Caco-2 (cell line): Measurements from ENCODE around the gene LMBR1L. TPM values are rescaled to one million over a fixed set of nuclear protein-coding genes. Genes with fewer than 3 reads are reported as not detected.
"Not testable (repeated sequence)": the region's sequence is repeated elsewhere in the genome, so short reads cannot be mapped to it uniquely, and the experiment has no call there.

Experiments
- BruUV-seq: library from RNA; stranded (reverse); fragments of 400-500 nt; replicated peaks from 2 replicates; lab custom pipeline; 2021; lab: Mats Ljungman, UMichigan
- CTCF ChIA-PET: fragments of 300-600 bp; sonication (Branson Sonifier 250); formaldehyde crosslinking; loops from one replicate; lab custom pipeline; 2022; ENCODE audit warnings: antibody characterized with exemption; lab: Charles Lee
- POLR2A ChIA-PET: fragments of 300-600 bp; sonication (Branson Sonifier 250); formaldehyde crosslinking; loops from one replicate; lab custom pipeline; 2022; ENCODE audit warnings: antibody characterized with exemption; lab: Charles Lee
- DNase-seq, 2 experiments: peaks; one replicate each; pipeline versions ENCODE4 v3.0.0 to v3.0.0-alpha.2; 2020 to 2022
- H3K27me3 ChIP-seq: replicated peaks from 2 replicates; pipeline ENCODE4 v1.6.0; 2011; ENCODE audit warnings: low read length; ENCODE audit not compliant: control insufficient read depth, insufficient read depth
- H3K36me3 ChIP-seq: 2 replicates; pipeline ENCODE4 v1.5.1; 2011; ENCODE audit warnings: low read length; ENCODE audit not compliant: control insufficient read depth, insufficient read depth
- H3K4me1 ChIP-seq: fragments of 250-450 bp; sonication (Bioruptor Pico); 2 replicates; pipeline ENCODE4 v1.5.1; 2020; ENCODE audit warnings: mild to moderate bottlenecking
- H3K4me3 ChIP-seq: 2 replicates; pipeline ENCODE4 v1.5.1; 2011; ENCODE audit warnings: low read depth, mild to moderate bottlenecking, control low read depth, low read length
- H3K9me3 ChIP-seq: fragments of 250-450 bp; sonication (Bioruptor Pico); 2 replicates; pipeline ENCODE4 v1.5.1; 2020; ENCODE audit warnings: mild to moderate bottlenecking, moderate library complexity
- H3K27ac Mint-ChIP-seq: one replicate; pipeline ENCODE4 v1.8.0; 2022; ENCODE audit warnings: mixed read lengths; ENCODE audit not compliant: unreplicated experiment
- H3K27me3 Mint-ChIP-seq: one replicate; pipeline ENCODE4 v1.8.0; 2022; ENCODE audit warnings: mixed read lengths; ENCODE audit not compliant: insufficient read depth, unreplicated experiment
- H3K36me3 Mint-ChIP-seq: one replicate; pipeline ENCODE4 v1.8.0; 2022; ENCODE audit warnings: mild to moderate bottlenecking, mixed read lengths; ENCODE audit not compliant: insufficient read depth, unreplicated experiment
- H3K4me1 Mint-ChIP-seq: one replicate; pipeline ENCODE4 v1.8.0; 2022; ENCODE audit warnings: low read depth, mixed read lengths; ENCODE audit not compliant: unreplicated experiment
- H3K4me3 Mint-ChIP-seq: one replicate; pipeline ENCODE4 v1.8.0; 2022; ENCODE audit warnings: mild to moderate bottlenecking, moderate library complexity, mixed read lengths; ENCODE audit not compliant: unreplicated experiment
- H3K9me3 Mint-ChIP-seq: one replicate; pipeline ENCODE4 v1.8.0; 2022; ENCODE audit warnings: mixed read lengths; ENCODE audit not compliant: unreplicated experiment
- intact Hi-C: fragments of 100-400 bp; cut with micrococcal nuclease; formaldehyde crosslinking; loops from one replicate; pipeline ENCODE4 v1.10.0; 2022; ENCODE audit not compliant: unreplicated experiment
- total RNA-seq: library from RNA; stranded (reverse); gene quantifications from 2 replicates; pipeline ENCODE4 v1.2.3, GENCODE V29; 2022
- TF ChIP-seq, protein P1 (sequence below), 2 experiments: fragments of 200-600 bp in 1 of 2; IDR thresholded peaks; 1 replicate in 1 of 2; 2 replicates in 1 of 2; pipeline versions ENCODE4 v1.5.1 to v1.8.0; 2011 to 2022; ENCODE audit warnings: antibody characterized with exemption in 1 of 2, control low read depth in 1 of 2, inconsistent platforms in 1 of 2, low read depth in 1 of 2, low read length in 1 of 2, mild to moderate bottlenecking in 1 of 2, moderate library complexity in 1 of 2; ENCODE audit not compliant: insufficient read depth in 1 of 2, severe bottlenecking in 1 of 2, unreplicated experiment in 1 of 2

Gene LMBR1L
- total RNA-seq, 1 experiment from 2014 or later = 43.1 TPM

DNA sequence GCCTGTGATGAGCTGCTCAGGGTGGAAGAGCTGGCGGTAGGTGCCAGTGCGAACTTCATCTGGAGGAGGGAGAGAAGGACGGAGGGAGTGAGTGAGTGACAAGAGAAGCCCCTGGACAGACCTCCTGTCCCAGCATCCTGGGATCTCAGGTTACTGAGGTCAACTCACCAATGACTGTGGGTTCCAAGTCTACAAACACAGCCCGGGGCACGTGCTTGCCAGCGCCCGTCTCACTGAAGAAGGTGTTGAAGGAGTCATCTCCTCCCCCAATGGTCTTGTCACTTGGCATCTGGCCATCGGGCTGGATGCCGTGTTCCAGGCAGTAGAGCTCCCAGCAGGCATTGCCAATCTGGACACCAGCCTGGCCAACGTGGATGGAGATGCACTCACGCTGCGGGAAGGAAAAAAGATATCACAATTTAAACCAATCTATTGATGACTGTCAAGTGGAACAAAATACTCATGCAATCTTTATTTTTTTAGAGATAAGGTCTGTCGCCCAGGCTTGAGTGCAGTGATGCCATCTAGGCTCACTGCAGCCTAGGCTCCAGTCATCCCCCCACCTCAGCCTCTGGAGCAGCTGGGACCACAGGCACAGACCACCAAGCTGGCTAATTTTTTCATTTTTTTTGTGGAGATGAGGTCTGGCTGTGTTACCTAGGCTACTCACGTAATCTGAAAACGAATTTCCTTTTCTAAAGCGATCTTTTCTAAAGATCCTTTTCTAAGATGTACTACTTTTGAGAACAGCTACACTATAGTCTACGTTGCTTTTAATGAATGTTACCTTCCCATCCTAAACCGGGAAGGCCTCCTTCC lies 18.9 kb upstream of the LMBR1L start:
- H3K4me1 ChIP-seq = peaks cover 8% of the 10 kb centered on the region
- peak overlapping the region; percentile 88 for H3K4me3 ChIP-seq
- ChIA-PET POLR2A (interaction anchor here (1.1 to 3.4 kb wide), 5 partner anchors 8 to 60 kb away, joined by 6 to 24 read pairs (median 8); partner anchors contain the start of genes LMBR1L, RHEBL1 and TUBA1A), CTCF (interaction anchor here (0.6 to 4.1 kb wide), 8 partner anchors 8 to 82 kb away, joined by 3 to 43 read pairs (median 8); partner anchors contain the start of gene LMBR1L)
- Mint-ChIP-seq H3K9me3 (no peaks in the 10 kb centered on the region), H3K27ac (peak overlapping the region; percentile 99), H3K4me3 (peak overlapping the region; percentile 74), H3K4me1 (peaks cover 10% of the 10 kb centered on the region), H3K27me3 (no peaks in the 10 kb centered on the region), H3K36me3 (peaks cover 60% of the 10 kb centered on the region)
- TF ChIP-seq, protein P1, sequence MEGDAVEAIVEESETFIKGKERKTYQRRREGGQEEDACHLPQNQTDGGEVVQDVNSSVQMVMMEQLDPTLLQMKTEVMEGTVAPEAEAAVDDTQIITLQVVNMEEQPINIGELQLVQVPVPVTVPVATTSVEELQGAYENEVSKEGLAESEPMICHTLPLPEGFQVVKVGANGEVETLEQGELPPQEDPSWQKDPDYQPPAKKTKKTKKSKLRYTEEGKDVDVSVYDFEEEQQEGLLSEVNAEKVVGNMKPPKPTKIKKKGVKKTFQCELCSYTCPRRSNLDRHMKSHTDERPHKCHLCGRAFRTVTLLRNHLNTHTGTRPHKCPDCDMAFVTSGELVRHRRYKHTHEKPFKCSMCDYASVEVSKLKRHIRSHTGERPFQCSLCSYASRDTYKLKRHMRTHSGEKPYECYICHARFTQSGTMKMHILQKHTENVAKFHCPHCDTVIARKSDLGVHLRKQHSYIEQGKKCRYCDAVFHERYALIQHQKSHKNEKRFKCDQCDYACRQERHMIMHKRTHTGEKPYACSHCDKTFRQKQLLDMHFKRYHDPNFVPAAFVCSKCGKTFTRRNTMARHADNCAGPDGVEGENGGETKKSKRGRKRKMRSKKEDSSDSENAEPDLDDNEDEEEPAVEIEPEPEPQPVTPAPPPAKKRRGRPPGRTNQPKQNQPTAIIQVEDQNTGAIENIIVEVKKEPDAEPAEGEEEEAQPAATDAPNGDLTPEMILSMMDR (IDR thresholded peaks at IDR 0.05; ENCODE audit: insufficient read depth in 1 of 2, low read depth in 1 of 2, low read length in 1 of 2, severe bottlenecking in 1 of 2, unreplicated experiment in 1 of 2) = no peak
- no peak for DNase-seq
- BruUV-seq = no TSS peak
- H3K36me3 ChIP-seq = peaks cover 3% of the 10 kb centered on the region; the same call in 1 of the 2 replicates
- no peaks in the 10 kb centered on the region for H3K9me3 ChIP-seq
- intact Hi-C loops = loop anchor here (1.0 kb wide), 2 partner anchors 19 to 60 kb away; partner anchors contain the start of genes LMBR1L and RHEBL1
- no peaks in the 10 kb centered on the region for H3K27me3 ChIP-seq

DNA sequence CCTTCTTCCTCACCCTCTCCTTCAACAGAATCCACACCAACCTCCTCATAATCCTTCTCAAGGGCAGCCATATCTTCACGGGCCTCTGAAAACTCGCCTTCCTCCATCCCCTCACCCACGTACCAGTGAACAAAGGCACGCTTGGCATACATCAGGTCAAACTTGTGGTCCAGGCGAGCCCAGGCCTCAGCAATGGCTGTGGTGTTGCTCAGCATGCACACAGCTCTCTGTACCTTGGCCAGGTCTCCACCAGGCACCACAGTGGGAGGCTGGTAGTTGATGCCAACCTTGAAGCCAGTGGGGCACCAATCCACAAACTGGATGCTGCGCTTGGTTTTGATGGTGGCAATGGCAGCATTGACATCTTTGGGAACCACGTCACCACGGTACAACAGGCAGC lies 17.3 kb upstream of the LMBR1L start:
- peak overlapping the region; percentile 27 for H3K4me3 Mint-ChIP-seq
- H3K27me3 Mint-ChIP-seq, H3K27me3 ChIP-seq, DNase-seq, H3K4me1 Mint-ChIP-seq, H3K9me3 Mint-ChIP-seq, intact Hi-C loops, H3K27ac Mint-ChIP-seq, H3K4me3 ChIP-seq, POLR2A ChIA-PET, H3K36me3 ChIP-seq, H3K9me3 ChIP-seq, H3K4me1 ChIP-seq: not testable (repeated sequence)
- CTCF ChIA-PET = interaction anchor here (1.2 kb wide), 1 partner anchor 58 kb away, joined by 3 read pairs; the partner anchor contains the start of gene RHEBL1
- TSS peak; percentile 39 for BruUV-seq
- peaks cover 63% of the 10 kb centered on the region for H3K36me3 Mint-ChIP-seq

DNA sequence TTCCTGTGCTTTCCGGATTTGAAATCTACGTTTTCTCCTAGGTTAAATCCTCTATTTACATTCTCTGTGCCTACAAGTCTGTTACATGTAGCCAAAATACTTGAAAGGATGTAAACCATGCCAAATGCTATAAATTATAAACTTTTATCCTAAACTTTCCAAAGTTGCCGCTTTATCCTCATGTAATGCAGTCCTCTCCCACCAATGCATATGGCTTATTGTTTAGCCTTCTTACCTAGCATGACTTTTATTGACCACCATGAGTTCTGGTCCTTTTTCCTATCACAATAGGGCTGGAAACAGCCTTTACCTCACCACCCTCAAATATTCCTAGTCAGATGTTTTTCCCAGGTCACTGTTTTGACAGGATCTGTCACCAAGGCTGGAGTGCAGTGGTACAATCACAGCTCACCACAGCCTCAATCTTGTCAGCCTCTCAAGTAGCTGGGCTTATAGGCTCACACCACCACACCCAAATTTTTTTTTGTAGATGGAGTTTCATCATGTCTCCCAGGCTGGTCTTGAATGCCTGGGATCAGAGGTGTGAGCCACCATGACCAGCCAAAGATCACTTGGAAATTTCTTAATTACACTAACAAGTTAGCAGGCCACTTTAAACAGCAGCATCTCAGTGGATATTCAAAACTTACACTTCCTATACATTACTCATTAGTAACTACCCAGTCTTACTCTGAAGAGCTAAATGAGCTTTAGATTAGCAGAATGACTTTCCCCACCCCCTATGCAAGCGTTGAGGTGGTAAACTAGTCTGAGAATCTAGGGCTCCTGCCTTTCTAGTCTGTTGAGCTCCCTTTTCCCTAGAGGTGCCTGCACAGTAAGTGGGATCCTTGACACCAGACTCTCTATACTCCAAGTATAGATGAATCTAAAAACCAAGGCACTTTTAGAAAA lies 16.5 kb upstream of the LMBR1L start:
- no peaks in the 10 kb centered on the region; the same call in 1 of the 2 replicates for H3K4me1 ChIP-seq
- H3K27me3 ChIP-seq = no peaks in the 10 kb centered on the region
- no peaks in the 10 kb centered on the region for H3K9me3 ChIP-seq
- no TSS peak for BruUV-seq
- POLR2A ChIA-PET = interaction anchor here (0.9 kb wide), 1 partner anchor 57 kb away, joined by 3 read pairs; the partner anchor contains the start of gene RHEBL1
- Mint-ChIP-seq H3K4me3 (peak overlapping the region; percentile 27), H3K36me3 (peaks cover 66% of the 10 kb centered on the region), H3K27me3 (no peaks in the 10 kb centered on the region), H3K4me1 (peaks cover 5% of the 10 kb centered on the region), H3K9me3 (no peaks in the 10 kb centered on the region), H3K27ac (peak overlapping the region; percentile 29)
- no peak for DNase-seq
- CTCF ChIA-PET = interaction anchor here (1.2 kb wide), 1 partner anchor 57 kb away, joined by 3 read pairs; the partner anchor contains the start of gene RHEBL1
- TF ChIP-seq, protein P1 (IDR thresholded peaks at IDR 0.05; ENCODE audit: insufficient read depth in 1 of 2, low read depth in 1 of 2, low read length in 1 of 2, severe bottlenecking in 1 of 2, unreplicated experiment in 1 of 2) = no peak
- intact Hi-C loops = no loop called here
- peaks cover 3% of the 10 kb centered on the region; the same call in 1 of the 2 replicates for H3K36me3 ChIP-seq
- no peak overlapping the region for H3K4me3 ChIP-seq
